A673 (cell line): ENCODE measurements around the gene POPDC2.

Source experiments
- CTCF ChIP-seq: fragments of 300-800, 200-600 bp; sonication (generic); conservative IDR thresholded peaks from 2 replicates; pipeline ENCODE4 v1.5.1; 2017; ENCODE audit warnings: low read depth, mild to moderate bottlenecking, antibody characterized with exemption, low read length, moderate library complexity, mixed read lengths
- EZH2 ChIP-seq: fragments of 200-600 bp; sonication (generic); IDR thresholded peaks from 2 replicates; pipeline ENCODE4 v1.6.1; 2017; ENCODE audit warnings: borderline replicate concordance, low read depth, mild to moderate bottlenecking, mixed read lengths, antibody characterized with exemption, low read length; ENCODE audit not compliant: poor library complexity, severe bottlenecking

- no peak for TF ChIP-seq CTCF
- TF ChIP-seq EZH2: no peak
Measured at GRCh38 chr3:119703820-119704531, 43.6 kb upstream of the POPDC2 start.
